ENCODE measurements around the gene TNS3. TPM values are rescaled to one million over a fixed set of nuclear protein-coding genes. Genes with fewer than 3 reads are reported as not detected.
A peak's percentile ranks its signal among the peaks of the same experiment; 100 is the strongest.

The TNS3 gene
- total and polyA plus RNA-seq, 4 donors: 40.5 to 140 (median 86.7) TPM

GRCh38 chr7:47307311-47307710, 274.6 kb downstream of the TNS3 start:
- no peak for ATAC-seq (ENCODE audit: low FRiP score)
- H3K4me3 ChIP-seq (ENCODE audit: low read length in 2 of 2): no peak overlapping the region
- WGBS, 2 donors: 77 to 94% methylated on average over 3 of the region's 3 CpGs
- H3K36me3 ChIP-seq (ENCODE audit: control insufficient read depth in 1 of 2, insufficient read depth in 2 of 2, low read length in 1 of 2): peaks cover 0 to 4% of the 10 kb centered on the region in 2 donors
- H3K27ac ChIP-seq (ENCODE audit: low read depth in 1 of 2, low read length in 2 of 2): no peak overlapping the region
- peaks cover 3 to 4% of the 10 kb centered on the region in 2 donors for H3K4me1 ChIP-seq (ENCODE audit: control insufficient read depth in 1 of 2, insufficient read depth in 2 of 2, low read length in 2 of 2)
- intact Hi-C loops (cut with DNase I): no loop called here
- H3K9me3 ChIP-seq (ENCODE audit: control insufficient read depth, low read length): no peaks in the 10 kb centered on the region
- DNase-seq: no peak
- no peaks in the 10 kb centered on the region for H3K27me3 ChIP-seq (ENCODE audit: control insufficient read depth in 1 of 2, insufficient read depth in 2 of 2, low read length in 1 of 2)

- peaks cover 0 to 8% of the 10 kb centered on the region in 2 donors for H3K36me3 ChIP-seq (ENCODE audit: control insufficient read depth in 1 of 2, insufficient read depth in 2 of 2, low read length in 1 of 2)
- ATAC-seq (ENCODE audit: low FRiP score) (no peak), DNase-seq (no peak)
- intact Hi-C loops (cut with DNase I): no loop called here
- 86 to 90% methylated on average over 27 of the region's 27 CpGs for WGBS, 2 donors
- no peak overlapping the region for H3K4me3 ChIP-seq (ENCODE audit: low read length in 2 of 2)
- H3K4me1 ChIP-seq (ENCODE audit: control insufficient read depth in 1 of 2, insufficient read depth in 2 of 2, low read length in 2 of 2): peaks cover 0 to 1% of the 10 kb centered on the region in 2 donors
- no peaks in the 10 kb centered on the region for H3K9me3 ChIP-seq (ENCODE audit: control insufficient read depth, low read length)
- H3K27me3 ChIP-seq (ENCODE audit: control insufficient read depth in 1 of 2, insufficient read depth in 2 of 2, low read length in 1 of 2): no peaks in the 10 kb centered on the region
- no peak overlapping the region for H3K27ac ChIP-seq (ENCODE audit: low read depth in 1 of 2, low read length in 2 of 2)
Observed at GRCh38 chr7:47304727-47305719, 276.9 kb downstream of the TNS3 start.

GRCh38 chr7:47303695-47304453, 278.0 kb downstream of the TNS3 start:
- Histone ChIP-seq H3K27ac (ENCODE audit: low read depth in 1 of 2, low read length in 2 of 2) (no peak overlapping the region), H3K27me3 (ENCODE audit: control insufficient read depth in 1 of 2, insufficient read depth in 2 of 2, low read length in 1 of 2) (no peaks in the 10 kb centered on the region), H3K36me3 (ENCODE audit: control insufficient read depth in 1 of 2, insufficient read depth in 2 of 2, low read length in 1 of 2) (peaks cover 0 to 12% of the 10 kb centered on the region in 2 donors), H3K9me3 (ENCODE audit: control insufficient read depth, low read length) (no peaks in the 10 kb centered on the region), H3K4me1 (ENCODE audit: control insufficient read depth in 1 of 2, insufficient read depth in 2 of 2, low read length in 2 of 2) (no peaks in the 10 kb centered on the region), H3K4me3 (ENCODE audit: low read length in 2 of 2) (no peak overlapping the region)
- DNase-seq (no peak), ATAC-seq (ENCODE audit: low FRiP score) (no peak)
- intact Hi-C loops (cut with DNase I): no loop called here
- WGBS, 2 donors: 92 to 95% methylated on average over 22 of the region's 22 CpGs

- no peak overlapping the region for H3K4me3 ChIP-seq (ENCODE audit: low read length in 2 of 2)
- 92 to 96% methylated on average over 30 of the region's 30 CpGs for WGBS, 2 donors
- peaks cover 0 to 12% of the 10 kb centered on the region in 2 donors for H3K36me3 ChIP-seq (ENCODE audit: control insufficient read depth in 1 of 2, insufficient read depth in 2 of 2, low read length in 1 of 2)
- intact Hi-C loops (cut with DNase I): no loop called here
- ATAC-seq (ENCODE audit: low FRiP score) (no peak), DNase-seq (peak in 1 of 2 donors; percentile 71)
- no peak overlapping the region for H3K27ac ChIP-seq (ENCODE audit: low read depth in 1 of 2, low read length in 2 of 2)
- H3K4me1 ChIP-seq (ENCODE audit: control insufficient read depth in 1 of 2, insufficient read depth in 2 of 2, low read length in 2 of 2): no peaks in the 10 kb centered on the region
- H3K9me3 ChIP-seq (ENCODE audit: control insufficient read depth, low read length): no peaks in the 10 kb centered on the region
- no peaks in the 10 kb centered on the region for H3K27me3 ChIP-seq (ENCODE audit: control insufficient read depth in 1 of 2, insufficient read depth in 2 of 2, low read length in 1 of 2)
Observed at GRCh38 chr7:47303014-47303694, 278.8 kb downstream of the TNS3 start.

GRCh38 chr7:47302560-47302959, 279.4 kb downstream of the TNS3 start:
- Histone ChIP-seq H3K4me1 (ENCODE audit: control insufficient read depth in 1 of 2, insufficient read depth in 2 of 2, low read length in 2 of 2) (no peaks in the 10 kb centered on the region), H3K27me3 (ENCODE audit: control insufficient read depth in 1 of 2, insufficient read depth in 2 of 2, low read length in 1 of 2) (no peaks in the 10 kb centered on the region), H3K27ac (ENCODE audit: low read depth in 1 of 2, low read length in 2 of 2) (no peak overlapping the region), H3K9me3 (ENCODE audit: control insufficient read depth, low read length) (no peaks in the 10 kb centered on the region), H3K36me3 (ENCODE audit: control insufficient read depth in 1 of 2, insufficient read depth in 2 of 2, low read length in 1 of 2) (peaks cover 0 to 12% of the 10 kb centered on the region in 2 donors), H3K4me3 (ENCODE audit: low read length in 2 of 2) (no peak overlapping the region)
- intact Hi-C loops (cut with DNase I): no loop called here
- ATAC-seq (ENCODE audit: low FRiP score): no peak
- no peak for DNase-seq
- 0 to 9% methylated on average over 3 of the region's 3 CpGs for WGBS, 2 donors

- no peak overlapping the region for H3K4me3 ChIP-seq (ENCODE audit: low read length in 2 of 2)
- no peaks in the 10 kb centered on the region for H3K9me3 ChIP-seq (ENCODE audit: control insufficient read depth, low read length)
- intact Hi-C loops (cut with DNase I): no loop called here
- H3K4me1 ChIP-seq (ENCODE audit: control insufficient read depth in 1 of 2, insufficient read depth in 2 of 2, low read length in 2 of 2): no peaks in the 10 kb centered on the region
- WGBS, 2 donors: 76 to 79% methylated on average over 10 of the region's 10 CpGs
- no peak for DNase-seq
- H3K27me3 ChIP-seq (ENCODE audit: control insufficient read depth in 1 of 2, insufficient read depth in 2 of 2, low read length in 1 of 2): no peaks in the 10 kb centered on the region
- ATAC-seq (ENCODE audit: low FRiP score): no peak
- H3K27ac ChIP-seq (ENCODE audit: low read depth in 1 of 2, low read length in 2 of 2): no peak overlapping the region
- H3K36me3 ChIP-seq (ENCODE audit: control insufficient read depth in 1 of 2, insufficient read depth in 2 of 2, low read length in 1 of 2): peaks cover 0 to 12% of the 10 kb centered on the region in 2 donors
Observed at GRCh38 chr7:47301657-47302295, 280.1 kb downstream of the TNS3 start.

- intact Hi-C loops (cut with DNase I): no loop called here
- Histone ChIP-seq H3K9me3 (ENCODE audit: control insufficient read depth, low read length) (no peaks in the 10 kb centered on the region), H3K27ac (ENCODE audit: low read depth in 1 of 2, low read length in 2 of 2) (no peak overlapping the region), H3K36me3 (ENCODE audit: control insufficient read depth in 1 of 2, insufficient read depth in 2 of 2, low read length in 1 of 2) (peaks cover 0 to 12% of the 10 kb centered on the region in 2 donors), H3K4me3 (ENCODE audit: low read length in 2 of 2) (no peak overlapping the region), H3K27me3 (ENCODE audit: control insufficient read depth in 1 of 2, insufficient read depth in 2 of 2, low read length in 1 of 2) (no peaks in the 10 kb centered on the region), H3K4me1 (ENCODE audit: control insufficient read depth in 1 of 2, insufficient read depth in 2 of 2, low read length in 2 of 2) (peaks cover 0 to 2% of the 10 kb centered on the region in 2 donors)
- DNase-seq (no peak), ATAC-seq (ENCODE audit: low FRiP score) (no peak)
- WGBS, 2 donors: 82 to 85% methylated on average over 6 of the region's 6 CpGs
Observed at GRCh38 chr7:47301105-47301477, 280.8 kb downstream of the TNS3 start.

GRCh38 chr7:47300472-47301104, 281.3 kb downstream of the TNS3 start:
- Histone ChIP-seq H3K4me1 (ENCODE audit: control insufficient read depth in 1 of 2, insufficient read depth in 2 of 2, low read length in 2 of 2) (peaks cover 0 to 6% of the 10 kb centered on the region in 2 donors), H3K36me3 (ENCODE audit: control insufficient read depth in 1 of 2, insufficient read depth in 2 of 2, low read length in 1 of 2) (peaks cover 0 to 12% of the 10 kb centered on the region in 2 donors), H3K4me3 (ENCODE audit: low read length in 2 of 2) (no peak overlapping the region), H3K9me3 (ENCODE audit: control insufficient read depth, low read length) (no peaks in the 10 kb centered on the region), H3K27ac (ENCODE audit: low read depth in 1 of 2, low read length in 2 of 2) (no peak overlapping the region), H3K27me3 (ENCODE audit: control insufficient read depth in 1 of 2, insufficient read depth in 2 of 2, low read length in 1 of 2) (no peaks in the 10 kb centered on the region)
- no peak for DNase-seq
- no peak for ATAC-seq (ENCODE audit: low FRiP score)
- WGBS, 2 donors: 91 to 93% methylated on average over 11 of the region's 11 CpGs
- intact Hi-C loops (cut with DNase I): no loop called here

Data from aorta (tissue), 5 donors.